ENCODE results near the gene RGS10. TPM values are rescaled to one million over a fixed set of nuclear protein-coding genes. Genes with fewer than 3 reads are reported as not detected.

RGS10 gene
- polyA plus RNA-seq, 1 experiment = 219 TPM

Other genes with a start within 250 kb of the RGS10 start
- 86.0 and 113 TPM in 2 replicates for gene TIAL1, start 54.2 kb upstream of the RGS10 start, polyA plus RNA-seq (2011; rRNA removed)
- 12.7 and 20.1 TPM in 2 replicates for gene BAG3, start 108.7 kb upstream of the RGS10 start, polyA plus RNA-seq (2011; rRNA removed)
- 21.8 and 22.3 TPM in 2 replicates for gene INPP5F, start 183.3 kb upstream of the RGS10 start, polyA plus RNA-seq (2011; rRNA removed)